Stimulated activated memory B cell treated with anti-CD40 and anti-IgM and Interleukin-4, amounts not matched to agents 10 μg/mL and 1 μg/mL and 100 μg/mL, for 72 hours (primary cell): Measurements from ENCODE around the gene TRAF7.
"Not testable (repeated sequence)": the region's sequence is repeated elsewhere in the genome, so short reads cannot be mapped to it uniquely, and the experiment has no call there.

Experiments used
- ATAC-seq: fragments of 150-1000 bp; cut with Tn5 transposase; 2 replicates; pipeline ENCODE4 v1.10.0; 2021
- H3K27ac Mint-ChIP-seq: one replicate; pipeline ENCODE4 v1.8.0; 2022; ENCODE audit warnings: mild to moderate bottlenecking, mixed read lengths
- H3K27me3 Mint-ChIP-seq: one replicate; pipeline ENCODE4 v1.8.0; 2022; ENCODE audit warnings: mixed read lengths
- H3K36me3 Mint-ChIP-seq: one replicate; pipeline ENCODE4 v1.8.0; 2022; ENCODE audit warnings: mixed read lengths
- H3K4me1 Mint-ChIP-seq: one replicate; pipeline ENCODE4 v1.8.0; 2022; ENCODE audit warnings: mixed read lengths
- H3K4me3 Mint-ChIP-seq: one replicate; pipeline ENCODE4 v1.8.0; 2022; ENCODE audit warnings: mild to moderate bottlenecking, moderate library complexity, mixed read lengths
- H3K9me3 Mint-ChIP-seq: one replicate; pipeline ENCODE4 v1.8.0; 2022; ENCODE audit warnings: mixed read lengths

TRAF7 gene

DNA sequence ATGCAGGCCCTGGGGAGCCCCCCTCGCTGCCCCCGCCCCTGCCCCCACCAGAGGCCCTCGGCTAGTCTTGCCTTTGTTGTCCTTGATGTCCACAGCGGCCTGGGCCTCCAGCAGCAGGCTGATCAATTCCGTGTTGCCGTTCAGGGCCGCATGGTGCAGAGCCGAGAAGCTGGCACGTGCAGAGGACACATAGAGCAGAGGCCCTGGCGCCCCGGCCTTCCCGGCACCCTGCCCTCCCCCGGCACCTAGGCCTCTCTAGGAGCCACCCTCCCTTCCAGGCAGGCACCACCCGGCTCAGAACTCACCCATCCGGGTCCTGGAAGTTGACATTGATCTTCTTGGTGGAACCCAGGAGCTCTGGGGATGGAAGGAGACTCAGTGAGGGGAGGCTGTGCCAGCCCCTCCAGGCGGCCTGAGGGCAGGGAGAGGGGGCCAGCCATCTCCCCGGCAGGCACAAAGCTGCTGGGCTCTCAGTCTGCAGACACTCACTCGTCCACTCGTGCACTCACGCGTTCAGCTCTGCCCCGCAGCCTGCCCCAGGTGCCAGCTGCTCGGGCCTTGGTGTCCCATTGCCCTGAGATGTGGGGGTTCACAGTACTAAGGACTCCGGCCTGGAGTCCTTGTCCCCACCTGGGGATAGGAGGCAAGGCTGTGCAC is 34.5 kb downstream of the TRAF7 start:
- H3K4me3 Mint-ChIP-seq, result no peak overlapping the region
- no peaks in the 10 kb centered on the region for H3K9me3 Mint-ChIP-seq
- no peaks in the 10 kb centered on the region for H3K36me3 Mint-ChIP-seq
- peaks cover 5% of the 10 kb centered on the region for H3K4me1 Mint-ChIP-seq
- H3K27ac Mint-ChIP-seq, result peak overlapping the region; percentile 46
- no peak for ATAC-seq
- H3K27me3 Mint-ChIP-seq, result peaks cover 34% of the 10 kb centered on the region

DNA sequence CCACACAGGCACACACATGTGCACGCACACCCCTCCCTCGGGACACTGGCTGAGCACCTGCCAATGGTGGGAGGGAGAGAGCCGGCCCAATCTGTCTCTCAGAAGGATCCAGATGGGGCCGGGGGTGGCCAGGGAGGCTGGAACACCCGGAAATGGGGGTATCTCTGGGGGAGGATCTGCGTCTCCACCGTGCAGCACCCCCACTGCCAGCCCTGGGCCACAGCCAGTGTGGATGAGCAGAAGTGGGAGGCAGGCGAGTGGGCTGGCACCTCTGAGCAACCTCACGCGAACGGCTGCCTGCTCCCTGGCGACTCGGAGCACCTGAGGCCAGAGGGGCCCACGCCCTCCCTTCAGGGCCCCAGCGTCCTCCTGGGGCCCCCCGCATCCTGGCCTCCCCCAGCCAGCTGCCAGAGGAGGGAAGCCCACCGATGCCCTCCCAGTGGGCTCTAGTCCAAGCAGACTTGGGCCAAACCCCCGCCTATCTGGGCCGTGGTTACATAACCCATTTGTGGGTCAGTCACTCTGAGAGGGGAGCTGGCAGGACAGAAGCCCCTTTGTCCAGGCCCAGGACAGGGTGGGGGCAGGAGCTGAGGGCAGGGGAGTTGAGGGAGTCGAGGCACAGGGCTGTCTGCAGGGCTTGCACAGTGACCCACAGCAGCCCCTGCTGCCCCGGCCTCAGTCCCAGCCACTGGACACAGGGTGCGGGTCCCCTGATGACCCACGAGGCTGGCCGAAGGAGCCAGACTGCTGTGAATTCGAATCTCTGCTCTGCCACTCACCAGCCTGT is 35.3 kb downstream of the TRAF7 start:
- Mint-ChIP-seq H3K27ac (peak overlapping the region; percentile 46), H3K36me3 (no peaks in the 10 kb centered on the region)
- ATAC-seq, result no peak

DNA sequence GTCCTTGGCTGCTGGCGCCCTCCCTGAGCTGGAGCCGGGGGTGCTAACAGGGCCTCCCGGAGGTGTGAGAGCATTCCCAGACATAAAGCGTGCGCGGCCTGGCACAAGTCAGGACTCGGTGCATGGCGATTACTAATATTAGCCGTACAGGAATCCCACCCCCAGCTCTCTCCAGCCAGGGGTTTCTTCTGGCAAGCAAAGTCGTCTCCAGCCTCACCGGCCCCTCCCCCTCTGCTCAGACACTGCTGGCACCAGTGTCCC is 35.8 kb downstream of the TRAF7 start:
- H3K27ac Mint-ChIP-seq, result no peak overlapping the region
- H3K27me3 Mint-ChIP-seq, result peaks cover 40% of the 10 kb centered on the region
- peaks cover 11% of the 10 kb centered on the region for H3K4me1 Mint-ChIP-seq
- no peak for ATAC-seq
- no peak overlapping the region for H3K4me3 Mint-ChIP-seq
- no peaks in the 10 kb centered on the region for H3K9me3 Mint-ChIP-seq
- H3K36me3 Mint-ChIP-seq, result no peaks in the 10 kb centered on the region

More for the DNA sequence above, 35.3 kb downstream of the TRAF7 start:
- Mint-ChIP-seq H3K9me3 (no peaks in the 10 kb centered on the region), H3K4me3 (no peak overlapping the region), H3K4me1 (peaks cover 11% of the 10 kb centered on the region), H3K27me3 (peaks cover 40% of the 10 kb centered on the region)

DNA sequence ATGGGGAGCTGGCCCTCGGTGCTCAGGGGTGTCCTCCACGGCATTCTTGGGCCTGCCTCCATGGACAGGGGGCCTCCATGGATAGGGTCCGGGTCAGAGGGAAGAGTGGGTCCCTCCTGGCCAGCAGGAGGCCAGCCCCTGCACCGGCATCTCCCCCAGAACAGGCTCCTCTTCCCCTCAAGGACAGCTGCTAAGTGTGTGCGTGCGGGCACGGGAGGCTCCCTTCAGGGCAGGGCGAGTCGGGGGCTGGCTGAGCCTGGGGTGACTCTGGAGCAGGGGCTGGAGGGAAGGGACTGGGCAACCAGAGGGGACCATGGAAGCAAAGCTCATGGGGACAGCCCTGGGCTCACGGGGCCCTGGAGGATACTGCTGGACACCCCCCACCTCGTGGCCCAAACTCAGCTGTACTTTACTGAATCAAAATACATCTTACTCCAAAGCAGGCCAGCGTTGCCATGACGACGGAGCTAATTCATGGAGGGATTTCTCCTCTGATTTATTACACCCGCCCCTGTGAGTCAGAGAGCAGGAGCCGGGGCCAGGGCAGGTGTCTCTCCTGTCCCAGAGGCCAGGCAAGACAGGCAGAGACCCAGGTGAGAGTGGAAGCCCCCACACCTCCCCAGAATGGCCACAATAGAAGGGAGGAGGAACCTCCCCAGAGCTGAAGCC is 38.7 kb downstream of the TRAF7 start:
- ATAC-seq, result no peak
- Mint-ChIP-seq H3K4me1 (peaks cover 17% of the 10 kb centered on the region), H3K4me3 (no peak overlapping the region), H3K27me3 (peaks cover 65% of the 10 kb centered on the region), H3K9me3 (no peaks in the 10 kb centered on the region), H3K27ac (no peak overlapping the region), H3K36me3 (no peaks in the 10 kb centered on the region)

DNA sequence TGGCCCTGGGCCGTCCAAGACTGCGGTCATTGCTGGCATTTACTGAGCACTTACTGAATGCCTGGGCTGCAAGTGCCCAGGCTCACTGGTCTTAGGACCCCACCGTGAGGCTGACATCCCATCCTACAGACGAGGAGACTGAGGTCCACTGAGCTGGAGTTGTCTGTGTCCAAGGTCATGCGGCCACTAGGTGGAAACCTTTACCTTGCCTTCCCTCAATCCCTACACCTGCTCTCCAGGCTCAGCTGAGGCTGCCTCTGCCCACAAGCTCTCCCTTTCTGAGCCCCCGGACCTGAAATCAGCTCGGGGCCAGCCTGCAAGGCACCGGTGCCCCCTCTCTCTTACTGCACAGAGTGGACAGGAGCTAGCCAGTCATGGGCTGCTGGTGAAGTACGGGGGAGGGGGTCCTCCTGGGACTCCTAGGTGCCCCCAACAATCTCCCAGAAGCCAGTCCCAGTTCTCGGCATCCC is 39.3 kb downstream of the TRAF7 start:
- Mint-ChIP-seq H3K27ac (no peak overlapping the region), H3K4me3 (no peak overlapping the region), H3K4me1 (peaks cover 17% of the 10 kb centered on the region), H3K36me3 (no peaks in the 10 kb centered on the region), H3K27me3 (peaks cover 68% of the 10 kb centered on the region), H3K9me3 (no peaks in the 10 kb centered on the region)
- ATAC-seq, result peak; percentile 60

DNA sequence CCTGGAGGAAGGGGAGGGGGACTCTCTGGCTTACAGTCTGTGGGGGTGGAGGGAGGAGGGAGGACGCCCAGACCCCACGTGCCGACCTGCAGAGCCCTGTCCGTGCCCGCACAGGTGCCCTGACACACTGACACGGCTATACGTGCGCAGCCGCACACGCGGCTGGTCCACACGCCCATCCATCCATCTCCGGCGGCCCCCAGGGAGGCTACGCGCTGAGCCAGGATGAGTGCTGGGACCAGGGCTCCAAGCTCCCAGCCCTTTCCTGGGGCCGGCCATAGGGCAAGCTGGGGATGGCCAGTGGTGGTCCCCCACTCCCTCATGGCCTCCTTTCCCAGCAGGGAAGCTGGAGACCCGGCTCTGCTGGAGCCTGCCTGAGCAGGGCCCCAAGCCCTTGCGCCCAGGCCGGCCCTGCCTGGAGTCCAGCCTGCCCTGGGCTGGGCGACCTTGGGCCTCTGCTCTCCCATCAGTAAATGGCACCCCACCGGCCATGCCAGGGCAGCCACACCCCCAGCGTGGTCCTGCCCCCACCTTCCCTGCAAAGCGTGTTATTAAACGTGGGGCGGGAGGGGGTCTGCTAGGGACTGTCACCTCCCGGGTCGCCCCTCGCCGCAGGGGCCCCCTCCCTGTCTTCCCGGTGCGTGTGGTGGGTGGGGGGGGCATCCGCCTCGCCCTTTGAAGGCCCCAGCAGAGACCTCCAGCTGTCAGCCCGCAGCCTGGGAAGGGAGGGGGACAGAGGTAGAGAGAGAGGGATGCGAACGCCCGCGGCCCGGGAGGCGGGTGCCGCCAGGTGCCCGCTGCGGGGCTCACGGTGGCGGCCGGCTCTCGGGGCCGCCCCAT is 40.0 kb downstream of the TRAF7 start:
- ATAC-seq, result peak; percentile 14
- H3K36me3 Mint-ChIP-seq, result no peaks in the 10 kb centered on the region
- peaks cover 17% of the 10 kb centered on the region for H3K4me1 Mint-ChIP-seq
- no peak overlapping the region for H3K27ac Mint-ChIP-seq
- H3K4me3 Mint-ChIP-seq, result peak overlapping the region; percentile 50
- no peaks in the 10 kb centered on the region for H3K9me3 Mint-ChIP-seq
- peaks cover 68% of the 10 kb centered on the region for H3K27me3 Mint-ChIP-seq

DNA sequence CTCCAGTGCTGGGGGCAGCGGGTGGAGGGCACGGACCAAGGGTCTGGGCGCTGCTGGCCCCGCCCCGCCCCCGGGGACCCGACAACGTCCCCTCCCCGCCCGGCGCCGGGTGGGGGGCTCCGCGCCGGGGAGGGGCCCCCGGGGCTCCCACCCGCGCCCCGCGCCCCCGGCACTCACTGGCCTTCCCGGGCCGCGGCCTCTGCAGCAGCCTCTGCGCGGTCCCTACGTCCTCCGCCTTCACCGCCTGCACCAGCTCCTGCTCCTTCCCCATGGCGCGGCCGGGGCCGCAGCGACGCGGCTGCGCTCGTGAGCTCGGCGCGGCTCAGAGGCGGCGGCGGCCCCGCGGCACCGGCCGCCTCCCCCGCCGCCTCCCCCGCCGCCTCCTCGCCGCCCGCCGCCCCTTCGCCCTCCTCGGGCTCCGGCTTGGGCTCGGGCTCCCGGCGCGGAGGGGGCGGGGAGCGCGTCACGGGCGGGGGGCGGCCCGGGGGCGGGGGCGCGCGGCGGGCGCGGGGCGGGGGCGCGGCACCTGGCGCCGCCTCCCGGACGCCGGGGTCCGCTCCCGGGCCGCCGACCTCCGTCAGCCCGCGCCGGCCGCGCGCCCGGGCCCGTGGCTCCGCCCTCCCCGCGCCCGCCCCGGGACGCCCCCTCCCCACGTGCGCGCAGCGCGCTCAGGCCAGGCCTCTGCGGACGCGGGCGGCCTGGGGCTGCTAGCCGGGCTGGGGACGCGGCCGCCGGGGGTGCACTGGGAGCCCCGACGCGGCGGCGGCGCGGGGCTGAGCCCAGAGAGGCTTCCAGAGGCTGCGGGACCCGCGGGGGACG is 40.8 kb downstream of the TRAF7 start, which contains the start of gene CASKIN1:
Gene CASKIN1, minus strand, starts transcription at position 444 of the 819 bp plus-strand sequence. Its CDS starts 173 bp downstream, at position 271.
- peak within 1 kb of the TSS; percentile 48 for H3K27ac Mint-ChIP-seq
- peaks cover 17% of the 10 kb centered on the region for H3K4me1 Mint-ChIP-seq
- no peaks in the 10 kb centered on the region for H3K36me3 Mint-ChIP-seq
- peak within 1 kb of the TSS; percentile 60 for H3K4me3 Mint-ChIP-seq
- no peaks in the 10 kb centered on the region for H3K9me3 Mint-ChIP-seq
- H3K27me3 Mint-ChIP-seq, result peaks cover 66% of the 10 kb centered on the region
- peak; percentile 43 for ATAC-seq

DNA sequence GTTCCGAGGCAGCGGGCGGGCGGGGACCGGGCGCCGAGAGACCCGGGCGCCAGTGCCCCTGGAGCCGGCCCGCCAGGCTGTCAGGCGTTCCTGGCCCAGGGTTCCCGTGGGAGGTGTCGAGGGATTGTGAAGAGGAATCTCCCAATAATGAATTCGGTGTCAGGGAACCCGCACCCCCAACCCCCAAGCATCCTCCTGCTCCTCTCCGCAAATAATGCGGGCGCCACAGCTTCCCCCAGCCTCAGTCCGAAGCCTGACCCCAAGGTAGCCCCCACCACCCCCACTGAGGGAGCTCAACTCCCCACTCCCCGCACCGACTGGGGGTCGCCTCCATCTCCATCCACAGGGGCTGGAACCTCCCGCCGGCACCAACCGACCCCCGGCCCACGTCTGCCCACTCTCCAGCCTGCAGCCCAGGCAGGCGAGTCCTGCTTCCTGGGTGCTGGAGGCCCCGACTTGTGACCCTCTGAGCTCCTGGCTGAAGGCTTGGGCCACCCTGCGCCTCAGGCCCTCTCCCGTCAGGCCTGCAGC is 41.5 kb downstream of the TRAF7 start:
- no peaks in the 10 kb centered on the region for H3K9me3 Mint-ChIP-seq
- H3K36me3 Mint-ChIP-seq, result no peaks in the 10 kb centered on the region
- peak overlapping the region; percentile 48 for H3K27ac Mint-ChIP-seq
- ATAC-seq, result no peak
- H3K27me3 Mint-ChIP-seq, result peaks cover 60% of the 10 kb centered on the region
- peak overlapping the region; percentile 60 for H3K4me3 Mint-ChIP-seq
- H3K4me1 Mint-ChIP-seq, result peaks cover 17% of the 10 kb centered on the region

DNA sequence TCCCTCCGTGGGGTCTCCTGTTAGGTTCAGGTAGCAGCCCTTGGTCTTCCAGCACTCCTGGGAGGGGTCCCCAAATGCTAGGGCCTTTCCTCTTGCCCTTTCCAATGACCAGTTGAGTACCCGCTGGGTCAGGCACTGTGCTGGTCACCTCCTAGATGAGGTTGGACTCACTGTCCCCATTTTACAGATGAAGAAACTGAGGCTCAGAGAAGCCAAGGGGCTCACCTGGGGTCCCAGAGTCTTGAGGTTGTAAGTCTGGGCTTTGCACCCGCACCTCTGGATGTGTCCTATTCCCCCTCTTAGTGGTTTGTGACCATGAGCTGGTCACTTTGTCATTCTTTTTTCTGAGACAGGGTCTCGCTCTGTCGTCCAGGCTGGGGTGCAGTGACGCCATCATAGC is 42.2 kb downstream of the TRAF7 start:
- H3K27me3 Mint-ChIP-seq, result peaks cover 52% of the 10 kb centered on the region
- ATAC-seq, result no peak
- H3K27ac Mint-ChIP-seq, result no peak overlapping the region
- H3K4me1 Mint-ChIP-seq, result peaks cover 17% of the 10 kb centered on the region
- H3K4me3 Mint-ChIP-seq, result no peak overlapping the region
- no peaks in the 10 kb centered on the region for H3K36me3 Mint-ChIP-seq
- H3K9me3 Mint-ChIP-seq, result no peaks in the 10 kb centered on the region

DNA sequence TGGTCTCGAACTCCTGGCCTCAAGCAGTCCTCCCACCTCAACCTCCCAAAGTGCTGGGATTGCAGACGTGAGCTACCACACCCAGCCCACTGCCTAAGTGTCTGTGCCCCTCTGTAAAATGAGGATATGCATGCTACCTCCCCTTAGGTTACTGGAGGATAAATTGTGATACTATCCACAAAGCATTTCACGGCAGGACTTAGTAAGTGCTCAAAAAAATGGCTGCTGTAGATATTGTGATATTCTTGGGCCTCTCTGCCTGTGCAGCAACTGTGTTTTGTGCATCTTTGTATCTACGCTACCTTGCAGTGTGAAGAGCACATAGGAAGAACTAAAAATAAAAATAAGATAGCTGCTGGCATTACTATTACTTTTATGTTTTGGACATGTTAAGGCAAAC is 42.7 kb downstream of the TRAF7 start:
- Mint-ChIP-seq H3K9me3 (no peaks in the 10 kb centered on the region), H3K27ac (no peak overlapping the region), H3K4me3 (no peak overlapping the region), H3K27me3 (peaks cover 49% of the 10 kb centered on the region), H3K4me1 (peaks cover 17% of the 10 kb centered on the region), H3K36me3 (no peaks in the 10 kb centered on the region)
- no peak for ATAC-seq

DNA sequence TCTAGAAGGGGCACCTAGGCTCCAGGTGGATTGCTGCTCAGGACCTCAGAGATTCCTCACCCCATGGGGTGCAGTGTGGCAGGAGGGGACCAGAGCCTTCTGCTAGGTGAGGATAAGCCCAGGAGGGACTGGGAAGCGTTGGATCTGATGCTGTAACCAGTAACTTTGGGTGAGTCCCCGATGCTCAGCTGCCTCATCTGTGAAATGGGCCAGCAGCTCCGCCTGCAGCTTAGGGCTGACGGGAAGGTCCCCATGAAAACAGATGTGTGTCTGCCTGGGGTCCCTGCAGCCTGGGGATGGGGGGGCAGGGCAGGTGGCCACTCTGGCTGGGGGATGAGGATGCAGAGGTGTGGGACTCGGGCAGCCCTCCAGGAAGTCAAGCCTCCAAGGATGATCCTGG is 43.5 kb downstream of the TRAF7 start:
- no peak for ATAC-seq
- Mint-ChIP-seq H3K4me1 (peaks cover 24% of the 10 kb centered on the region), H3K9me3 (no peaks in the 10 kb centered on the region), H3K27me3 (peaks cover 44% of the 10 kb centered on the region), H3K27ac (no peak overlapping the region), H3K4me3 (no peak overlapping the region), H3K36me3 (no peaks in the 10 kb centered on the region)

DNA sequence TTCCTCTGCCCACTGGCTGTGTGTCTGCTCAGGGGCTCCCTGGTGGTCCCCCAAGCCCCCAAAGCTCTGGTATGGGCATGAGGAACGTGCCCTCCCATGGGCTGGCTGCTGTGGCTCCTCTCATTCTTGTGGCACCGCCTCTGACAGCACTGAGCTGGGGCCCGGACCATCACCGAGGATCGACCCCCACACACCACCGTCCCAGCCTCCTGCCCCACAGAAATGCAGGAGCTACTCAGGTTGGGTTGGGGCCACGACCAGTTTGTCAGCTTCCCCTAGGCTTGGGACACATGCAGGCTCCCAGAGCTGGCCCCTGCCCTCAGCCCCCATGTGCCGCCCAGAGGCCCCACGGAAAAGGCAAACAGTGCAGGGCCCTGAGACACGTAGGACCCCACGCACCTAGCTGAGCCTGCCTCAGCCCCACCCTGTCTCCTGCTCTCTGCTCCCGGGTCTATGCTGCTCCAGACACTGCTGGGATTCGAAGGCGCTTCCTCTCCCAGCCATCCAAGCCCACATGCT is 44.1 kb downstream of the TRAF7 start:
- H3K27ac Mint-ChIP-seq, result no peak overlapping the region
- no peak overlapping the region for H3K4me3 Mint-ChIP-seq
- H3K27me3 Mint-ChIP-seq, result peaks cover 38% of the 10 kb centered on the region
- no peaks in the 10 kb centered on the region for H3K36me3 Mint-ChIP-seq
- H3K4me1 Mint-ChIP-seq, result peaks cover 29% of the 10 kb centered on the region
- no peak for ATAC-seq
- H3K9me3 Mint-ChIP-seq, result no peaks in the 10 kb centered on the region

DNA sequence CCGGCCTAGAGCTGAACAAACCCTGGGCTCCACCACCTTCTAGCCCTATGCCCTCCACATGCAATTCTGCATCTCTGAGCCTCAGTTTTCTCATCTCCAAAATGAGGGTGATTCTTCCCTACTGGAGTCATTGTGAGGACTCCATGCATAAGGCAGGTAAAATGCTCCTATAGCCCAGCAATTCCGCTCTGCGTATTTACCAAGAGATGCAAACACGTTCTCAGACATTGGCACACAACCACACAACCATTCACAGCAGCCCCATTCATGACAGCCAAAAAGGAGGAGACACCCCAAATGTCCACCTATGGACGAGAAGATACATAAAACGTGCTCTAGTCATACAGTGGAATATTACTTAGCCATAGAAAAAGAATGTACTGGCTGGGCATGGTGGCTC is 44.7 kb downstream of the TRAF7 start:
- Mint-ChIP-seq H3K9me3 (no peaks in the 10 kb centered on the region), H3K4me1 (peaks cover 25% of the 10 kb centered on the region), H3K27ac (no peak overlapping the region), H3K4me3 (no peak overlapping the region), H3K27me3 (peaks cover 32% of the 10 kb centered on the region), H3K36me3 (no peaks in the 10 kb centered on the region)
- no peak for ATAC-seq

DNA sequence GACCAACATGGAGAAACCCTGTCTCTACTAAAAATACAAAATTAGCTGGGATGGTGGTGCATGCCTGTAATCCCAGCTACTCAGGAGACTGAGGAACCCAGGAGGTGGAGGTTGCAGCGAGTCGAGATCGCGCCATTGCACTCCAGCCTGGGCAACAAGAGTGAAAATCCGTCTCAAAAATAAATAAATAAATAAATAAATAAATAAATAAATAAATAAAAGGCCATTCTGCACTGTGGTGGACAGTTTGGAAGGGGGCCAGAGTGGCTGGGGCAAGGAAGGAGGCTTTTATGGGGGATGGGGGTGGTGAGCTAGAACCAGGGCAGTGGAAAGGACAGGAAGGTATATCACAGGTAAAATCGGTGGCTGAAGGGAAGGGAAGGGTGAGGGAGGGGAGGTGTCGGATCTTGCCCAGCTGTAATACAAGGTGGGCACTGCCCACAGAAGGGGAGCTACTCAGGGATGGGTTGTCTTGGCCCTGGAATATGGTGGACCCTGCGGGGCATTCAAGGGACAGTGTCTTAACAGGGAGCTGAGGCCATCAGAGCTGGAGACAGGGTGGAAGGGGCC is 47.6 kb downstream of the TRAF7 start:
- H3K27ac Mint-ChIP-seq, ATAC-seq, H3K9me3 Mint-ChIP-seq: not testable (repeated sequence)
- peaks cover 10% of the 10 kb centered on the region for H3K36me3 Mint-ChIP-seq
- H3K27me3 Mint-ChIP-seq, result peaks cover 13% of the 10 kb centered on the region
- H3K4me1 Mint-ChIP-seq, result peaks cover 34% of the 10 kb centered on the region
- H3K4me3 Mint-ChIP-seq, result peak overlapping the region; percentile 13
